ENCODE data around the gene IL36G. TPM values are rescaled to one million over a fixed set of nuclear protein-coding genes. Genes with fewer than 3 reads are reported as not detected.

Gene IL36G
- total RNA-seq, 2 experiments from 2014 or later = not detected

DNA sequence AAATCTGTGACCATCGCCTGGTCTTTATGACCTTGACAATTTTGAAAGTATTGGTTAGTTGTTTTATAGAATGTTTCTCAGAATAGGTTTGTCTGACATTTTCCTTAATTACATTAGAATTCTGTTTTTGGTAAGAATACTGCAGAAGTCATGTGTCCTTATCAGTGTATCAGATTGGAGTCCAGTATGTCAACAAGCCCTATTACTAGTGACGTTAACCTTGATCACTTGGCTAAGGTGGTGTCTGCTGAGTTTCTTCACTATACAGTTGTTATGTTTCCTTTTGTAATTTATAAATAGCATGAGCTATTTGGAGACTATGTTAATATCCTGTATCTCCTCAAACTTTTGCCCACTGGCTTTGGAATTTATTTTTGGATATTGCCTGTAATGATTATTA is 10.8 kb upstream of the IL36G start:
- Histone ChIP-seq H4K20me1 (ENCODE audit: insufficient read depth, low read length) (no peaks in the 10 kb centered on the region), H3K79me2 (ENCODE audit: insufficient read depth, low read depth, low read length) (no peaks in the 10 kb centered on the region), H3K9me2 (ENCODE audit: insufficient read depth, low read length) (no peaks in the 10 kb centered on the region), H2AFZ (ENCODE audit: low read length) (no peak overlapping the region), H3K4me3 (ENCODE audit: low read depth, low read length, poor library complexity, severe bottlenecking) (no peak overlapping the region), H3K36me3 (ENCODE audit: insufficient read depth, low read length) (no peaks in the 10 kb centered on the region), H3K9me3 (ENCODE audit: low read length) (peaks cover 16% of the 10 kb centered on the region; the same call in 1 of the 2 replicates), H3K27ac (ENCODE audit: low read depth, low read length, poor library complexity, severe bottlenecking) (no peak overlapping the region), H3K4me2 (ENCODE audit: low read length) (no peak overlapping the region), H3K4me1 (ENCODE audit: insufficient read depth, low read length, poor library complexity, severe bottlenecking) (peaks cover 11% of the 10 kb centered on the region)
- DNase-seq (ENCODE audit: low spot score) = no peak
- ChIA-PET POLR2A (interaction anchor here (0.6 to 1.0 kb wide), 5 partner anchors 24 to 237 kb away, joined by 3 to 8 read pairs (median 4); no protein-coding TSS in a partner anchor), CTCF (ENCODE audit: unreplicated experiment) (interaction anchor here (0.7 kb wide), 1 partner anchor 8 kb away, joined by 3 read pairs; no protein-coding TSS in a partner anchor)
- intact Hi-C loops (cut with micrococcal nuclease; ENCODE audit: unreplicated experiment) = no loop called here
- no TSS peak for BruUV-seq (replicated peaks)
- TF ChIP-seq EZH2phosphoT487 (IDR thresholded peaks at IDR 0.05; ENCODE audit: borderline replicate concordance, low read depth, low read length) (no peak), CTCF (conservative IDR thresholded peaks at IDR 0.05; ENCODE audit: low read length) (no peak)

DNA sequence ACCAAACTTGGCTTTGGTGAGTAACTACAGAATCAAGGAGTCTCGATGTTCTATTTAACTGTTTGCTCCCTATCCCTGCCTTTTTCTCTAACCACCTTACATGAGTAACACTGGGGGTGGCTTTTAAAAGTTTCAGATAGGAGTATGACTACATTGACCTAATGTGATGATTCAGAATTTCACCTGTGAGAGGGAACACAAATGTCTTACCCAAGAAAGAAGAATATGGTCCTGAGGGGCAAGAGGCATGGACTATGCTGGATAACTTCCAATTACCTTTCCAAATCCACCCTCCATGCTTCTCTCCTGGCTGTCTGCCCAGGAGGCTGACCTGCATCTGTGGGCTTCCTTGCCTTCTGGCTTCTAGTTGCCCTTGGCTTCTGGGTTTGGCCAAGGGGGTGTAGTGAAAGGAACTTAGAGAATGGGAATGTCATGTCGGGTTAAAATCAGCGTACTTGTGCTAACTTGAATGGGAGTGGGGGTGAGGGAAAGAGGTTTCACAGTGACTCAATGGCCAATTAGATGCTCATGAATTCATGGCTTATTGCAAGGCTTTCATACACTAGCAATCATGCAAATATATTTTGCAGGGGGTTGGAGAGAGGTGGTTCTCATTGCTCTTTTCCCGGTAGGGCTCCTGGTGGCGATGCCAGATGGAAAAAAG is 5.3 kb upstream of the IL36G start:
- CTCF ChIA-PET (ENCODE audit: unreplicated experiment) = no interaction called here
- H3K4me3 ChIP-seq (ENCODE audit: low read depth, low read length, poor library complexity, severe bottlenecking) = no peak overlapping the region

More for the DNA sequence above, 5.3 kb upstream of the IL36G start:
- DNase-seq (ENCODE audit: low spot score) = no peak
- Histone ChIP-seq H3K4me1 (ENCODE audit: insufficient read depth, low read length, poor library complexity, severe bottlenecking) (peaks cover 11% of the 10 kb centered on the region), H3K36me3 (ENCODE audit: insufficient read depth, low read length) (no peaks in the 10 kb centered on the region), H3K79me2 (ENCODE audit: insufficient read depth, low read depth, low read length) (no peaks in the 10 kb centered on the region), H2AFZ (ENCODE audit: low read length) (no peak overlapping the region), H3K9me3 (ENCODE audit: low read length) (peaks cover 16% of the 10 kb centered on the region; the same call in 1 of the 2 replicates), H3K9me2 (ENCODE audit: insufficient read depth, low read length) (no peaks in the 10 kb centered on the region), H3K4me2 (ENCODE audit: low read length) (no peak overlapping the region), H3K27ac (ENCODE audit: low read depth, low read length, poor library complexity, severe bottlenecking) (no peak overlapping the region), H4K20me1 (ENCODE audit: insufficient read depth, low read length) (no peaks in the 10 kb centered on the region)
- POLR2A ChIA-PET = no interaction called here
- intact Hi-C loops (cut with micrococcal nuclease; ENCODE audit: unreplicated experiment) = no loop called here
- TF ChIP-seq CTCF (conservative IDR thresholded peaks at IDR 0.05; ENCODE audit: low read length) (no peak), EZH2phosphoT487 (IDR thresholded peaks at IDR 0.05; ENCODE audit: borderline replicate concordance, low read depth, low read length) (no peak)
- no TSS peak for BruUV-seq (replicated peaks)
